ENCODE results near the gene BCDIN3D.

BCDIN3D gene

GRCh38 chr12:49818241-49818895 is 24.5 kb downstream of the BCDIN3D start:
- DNase-seq (ENCODE audit: low read depth) = no peak
- TF ChIP-seq CTCF (IDR thresholded peaks at IDR 0.05; ENCODE audit: insufficient read depth, low read depth, low read length, missing control alignments) = no peak
- no peak overlapping the region for H3K4me3 ChIP-seq (ENCODE audit: low read length)

- H3K4me3 ChIP-seq (ENCODE audit: low read length) = no peak overlapping the region
- TF ChIP-seq CTCF (IDR thresholded peaks at IDR 0.05; ENCODE audit: insufficient read depth, low read depth, low read length, missing control alignments) = no peak
- DNase-seq (ENCODE audit: low read depth) = no peak
These were observed 29.8 kb downstream of the BCDIN3D start for GRCh38 chr12:49813131-49813530.

GRCh38 chr12:49811961-49812401 is 30.9 kb downstream of the BCDIN3D start:
- no peak for DNase-seq (ENCODE audit: low read depth)
- TF ChIP-seq CTCF (IDR thresholded peaks at IDR 0.05; ENCODE audit: insufficient read depth, low read depth, low read length, missing control alignments) = no peak

DNA sequence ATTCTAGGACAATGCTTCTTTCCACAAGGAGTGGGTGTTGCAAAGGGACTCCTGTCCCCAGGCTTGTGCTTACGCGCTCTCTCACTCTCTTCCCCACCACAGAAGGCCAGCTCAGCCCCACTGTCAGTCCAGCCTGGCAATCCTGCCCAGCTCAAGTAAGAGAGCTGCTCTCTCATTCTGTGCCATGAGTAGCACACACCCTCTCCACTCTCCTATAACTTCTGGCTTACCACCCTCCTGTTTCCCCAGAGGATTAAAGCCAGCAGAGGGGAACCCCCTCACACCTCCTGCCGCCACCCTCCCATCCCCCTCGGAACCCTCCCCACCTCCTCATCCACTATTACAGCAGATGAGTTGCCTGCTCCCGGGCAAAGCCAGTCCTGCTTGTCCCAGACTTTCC is 31.8 kb downstream of the BCDIN3D start:
- TF ChIP-seq CTCF (IDR thresholded peaks at IDR 0.05; ENCODE audit: insufficient read depth, low read depth, low read length, missing control alignments) = no peak
- H3K4me3 ChIP-seq (ENCODE audit: low read length) = no peak overlapping the region

More at GRCh38 chr12:49811961-49812401, 30.9 kb downstream of the BCDIN3D start:
- no peak overlapping the region for H3K4me3 ChIP-seq (ENCODE audit: low read length)

GRCh38 chr12:49809906-49810389 is 33.0 kb downstream of the BCDIN3D start:
- no peak for TF ChIP-seq CTCF (IDR thresholded peaks at IDR 0.05; ENCODE audit: insufficient read depth, low read depth, low read length, missing control alignments)
- H3K4me3 ChIP-seq (ENCODE audit: low read length) = no peak overlapping the region

More for the DNA sequence above, 31.8 kb downstream of the BCDIN3D start:
- no peak for DNase-seq (ENCODE audit: low read depth)

GRCh38 chr12:49809381-49809905 is 33.5 kb downstream of the BCDIN3D start:
- DNase-seq (ENCODE audit: low read depth) = no peak
- TF ChIP-seq CTCF (IDR thresholded peaks at IDR 0.05; ENCODE audit: insufficient read depth, low read depth, low read length, missing control alignments) = no peak
- no peak overlapping the region for H3K4me3 ChIP-seq (ENCODE audit: low read length)

More at GRCh38 chr12:49809906-49810389, 33.0 kb downstream of the BCDIN3D start:
- DNase-seq (ENCODE audit: low read depth) = no peak
